Gastroesophageal sphincter (tissue), 3 donors: ENCODE measurements around the gene DYRK1A.

Source experiments
- CTCF ChIP-seq, 4 experiments: fragments of 200-600 bp in 2 of 4; fragments of 450-650 bp in 2 of 4; sonication (generic) in 1 of 4; IDR thresholded peaks; one replicate each; pipeline ENCODE4 v1.5.1; 2017 to 2019; ENCODE audit warnings: antibody characterized with exemption in 4 of 4, mild to moderate bottlenecking in 2 of 4, moderate library complexity in 2 of 4
- EP300 ChIP-seq: sonication (generic); formaldehyde crosslinking; IDR thresholded peaks from one replicate; pipeline ENCODE4 v1.6.1; 2017; ENCODE audit warnings: antibody characterized with exemption, mild to moderate bottlenecking
- POLR2A ChIP-seq, 2 donors: fragments of 450-650 bp; IDR thresholded peaks; one replicate each; pipeline ENCODE4 v1.6.1; 2017; ENCODE audit warnings: antibody characterized with exemption in 2 of 2, mild to moderate bottlenecking in 2 of 2, moderate library complexity in 1 of 2
- POLR2AphosphoS5 ChIP-seq: sonication (generic); formaldehyde crosslinking; IDR thresholded peaks from one replicate; pipeline ENCODE4 v1.6.1; 2017; ENCODE audit warnings: antibody characterized with exemption

- TF ChIP-seq POLR2AphosphoS5 (no peak), POLR2A (IDR thresholded peaks at IDR 0.05) (no peak), CTCF (IDR thresholded peaks at IDR 0.05) (no peak), EP300 (no peak)
Observed at GRCh38 chr21:37566790-37567615, 200.4 kb downstream of the DYRK1A start.
